Large intestine (tissue), 3 donors: ENCODE measurements around the gene CTDP1. TPM values are rescaled to one million over a fixed set of nuclear protein-coding genes. Genes with fewer than 3 reads are reported as not detected.

ENCODE experiments used
- DNase-seq, 2 donors: peaks; one replicate each; pipeline versions ENCODE4 v3.0.0 to v3.0.0-alpha.2; 2013
- H3K27ac ChIP-seq: one replicate; pipeline ENCODE4 v1.5.1; 2013; ENCODE audit warnings: low read length
- H3K27me3 ChIP-seq: 2 replicates; pipeline ENCODE4 v1.6.1; 2013; ENCODE audit warnings: low read length; ENCODE audit not compliant: control insufficient read depth, insufficient read depth
- H3K36me3 ChIP-seq: 2 replicates; pipeline ENCODE4 v1.6.1; 2013; ENCODE audit warnings: low read length; ENCODE audit not compliant: control insufficient read depth, insufficient read depth
- H3K4me1 ChIP-seq: one replicate; pipeline ENCODE4 v1.6.1; 2013; ENCODE audit warnings: low read length; ENCODE audit not compliant: control insufficient read depth, insufficient read depth
- H3K4me3 ChIP-seq: one replicate; pipeline ENCODE4 v1.5.1; 2013; ENCODE audit warnings: low read length
- H3K9me3 ChIP-seq: one replicate; pipeline ENCODE4 v1.6.1; 2013; ENCODE audit warnings: mild to moderate bottlenecking, low read depth, low read length, moderate library complexity; ENCODE audit not compliant: control insufficient read depth
- WGBS: methylation state at CpG from one replicate; pipeline ENCODE4 v1.1.5; 2013; ENCODE audit warnings: low lambda C conversion rate; ENCODE audit not compliant: insufficient coverage; 5-methylcytosine and 5-hydroxymethylcytosine counted together
- polyA plus RNA-seq: library from polyadenylated mRNA; unstranded; fragments of 120-200 nt; gene quantifications from one replicate; pipeline ENCODE4 v1.2.1, GENCODE V29; 2013

The CTDP1 gene
- polyA plus RNA-seq, 1 donor: 12.9 TPM

- WGBS: no CpG with 5 or more reads among the region's 14 CpGs
- H3K27me3 ChIP-seq: peaks cover 14% of the 10 kb centered on the region
- H3K36me3 ChIP-seq: no peaks in the 10 kb centered on the region
- no peak overlapping the region for H3K27ac ChIP-seq
- peaks cover 5% of the 10 kb centered on the region for H3K4me1 ChIP-seq
- no peak for DNase-seq
- peaks cover 9% of the 10 kb centered on the region for H3K9me3 ChIP-seq
- H3K4me3 ChIP-seq: no peak overlapping the region
These were observed 124.0 kb downstream of the CTDP1 start for GRCh38 chr18:79803611-79804051.

Other genes with a start within 250 kb of the CTDP1 start
- 0.46 TPM for gene KCNG2, start 118.1 kb downstream of the CTDP1 start, polyA plus RNA-seq